Keratinocyte (primary cell): ENCODE results near the gene KAT8.
"Not testable (repeated sequence)": the region's sequence is repeated elsewhere in the genome, so short reads cannot be mapped to it uniquely, and the experiment has no call there.

ENCODE experiments used
- EZH2 ChIP-seq: IDR thresholded peaks from one replicate; pipeline ENCODE4 v1.6.1; 2012; ENCODE audit warnings: inconsistent platforms, mild to moderate bottlenecking, low read length, moderate library complexity
- TF ChIP-seq, protein P1 (sequence below), 3 experiments: IDR thresholded peaks in 1 of 3; conservative IDR thresholded peaks in 1 of 3; optimal IDR thresholded peaks in 1 of 3; 2 replicates in 2 of 3; 3 replicates in 1 of 3; pipeline versions ENCODE3 to v1.5.1; 2011; ENCODE audit warnings: low read length in 3 of 3, mild to moderate bottlenecking in 3 of 3, moderate library complexity in 2 of 3, control low read depth in 1 of 3, inconsistent platforms in 1 of 3; ENCODE audit not compliant: insufficient read depth in 2 of 3; ENCODE audit errors: extremely low read depth in 1 of 3

- TF ChIP-seq, protein P1, sequence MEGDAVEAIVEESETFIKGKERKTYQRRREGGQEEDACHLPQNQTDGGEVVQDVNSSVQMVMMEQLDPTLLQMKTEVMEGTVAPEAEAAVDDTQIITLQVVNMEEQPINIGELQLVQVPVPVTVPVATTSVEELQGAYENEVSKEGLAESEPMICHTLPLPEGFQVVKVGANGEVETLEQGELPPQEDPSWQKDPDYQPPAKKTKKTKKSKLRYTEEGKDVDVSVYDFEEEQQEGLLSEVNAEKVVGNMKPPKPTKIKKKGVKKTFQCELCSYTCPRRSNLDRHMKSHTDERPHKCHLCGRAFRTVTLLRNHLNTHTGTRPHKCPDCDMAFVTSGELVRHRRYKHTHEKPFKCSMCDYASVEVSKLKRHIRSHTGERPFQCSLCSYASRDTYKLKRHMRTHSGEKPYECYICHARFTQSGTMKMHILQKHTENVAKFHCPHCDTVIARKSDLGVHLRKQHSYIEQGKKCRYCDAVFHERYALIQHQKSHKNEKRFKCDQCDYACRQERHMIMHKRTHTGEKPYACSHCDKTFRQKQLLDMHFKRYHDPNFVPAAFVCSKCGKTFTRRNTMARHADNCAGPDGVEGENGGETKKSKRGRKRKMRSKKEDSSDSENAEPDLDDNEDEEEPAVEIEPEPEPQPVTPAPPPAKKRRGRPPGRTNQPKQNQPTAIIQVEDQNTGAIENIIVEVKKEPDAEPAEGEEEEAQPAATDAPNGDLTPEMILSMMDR (optimal IDR thresholded peaks at IDR 0.05 in 1 of 3, IDR thresholded peaks at IDR 0.05 in 1 of 3, conservative IDR thresholded peaks at IDR 0.05 in 1 of 3; ENCODE audit: extremely low read depth in 1 of 3, insufficient read depth in 2 of 3, low read length in 3 of 3) = not testable (repeated sequence)
- TF ChIP-seq EZH2 = not testable (repeated sequence)
These were observed 27.0 kb downstream of the KAT8 start for GRCh38 chr16:31144418-31144817.
